Loucy (cell line): ENCODE measurements around the gene BCL11B.

Experiments used
- EZH2phosphoT487 ChIP-seq: fragments of 200-600 bp; IDR thresholded peaks from 2 replicates; pipeline ENCODE4 v1.6.1; 2018; ENCODE audit warnings: antibody characterized with exemption, mild to moderate bottlenecking, moderate library complexity, borderline replicate concordance
- TF ChIP-seq, protein P1 (sequence below): fragments of 200-600 bp; sonication (generic); conservative IDR thresholded peaks from 2 replicates; pipeline ENCODE4 v1.5.1; 2014; ENCODE audit warnings: mild to moderate bottlenecking, antibody characterized with exemption, low read length

- no peak for TF ChIP-seq EZH2phosphoT487
- TF ChIP-seq, protein P1, sequence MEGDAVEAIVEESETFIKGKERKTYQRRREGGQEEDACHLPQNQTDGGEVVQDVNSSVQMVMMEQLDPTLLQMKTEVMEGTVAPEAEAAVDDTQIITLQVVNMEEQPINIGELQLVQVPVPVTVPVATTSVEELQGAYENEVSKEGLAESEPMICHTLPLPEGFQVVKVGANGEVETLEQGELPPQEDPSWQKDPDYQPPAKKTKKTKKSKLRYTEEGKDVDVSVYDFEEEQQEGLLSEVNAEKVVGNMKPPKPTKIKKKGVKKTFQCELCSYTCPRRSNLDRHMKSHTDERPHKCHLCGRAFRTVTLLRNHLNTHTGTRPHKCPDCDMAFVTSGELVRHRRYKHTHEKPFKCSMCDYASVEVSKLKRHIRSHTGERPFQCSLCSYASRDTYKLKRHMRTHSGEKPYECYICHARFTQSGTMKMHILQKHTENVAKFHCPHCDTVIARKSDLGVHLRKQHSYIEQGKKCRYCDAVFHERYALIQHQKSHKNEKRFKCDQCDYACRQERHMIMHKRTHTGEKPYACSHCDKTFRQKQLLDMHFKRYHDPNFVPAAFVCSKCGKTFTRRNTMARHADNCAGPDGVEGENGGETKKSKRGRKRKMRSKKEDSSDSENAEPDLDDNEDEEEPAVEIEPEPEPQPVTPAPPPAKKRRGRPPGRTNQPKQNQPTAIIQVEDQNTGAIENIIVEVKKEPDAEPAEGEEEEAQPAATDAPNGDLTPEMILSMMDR, result no peak
These were observed 86.4 kb downstream of the BCL11B start for GRCh38 chr14:99185436-99186068.
